CD4-positive, alpha-beta T cell treated with Interleukin-17A for 1 hour (primary cell): ENCODE measurements around the gene UCK2.

Experiments
- DNase-seq: peaks from one replicate; pipeline ENCODE4 v3.0.0-alpha.2; 2020

The UCK2 gene

GRCh38 chr1:165947797-165948455, 120.5 kb downstream of the UCK2 start:
- DNase-seq = no peak

- DNase-seq = no peak
Observed at GRCh38 chr1:165949335-165950130, 122.1 kb downstream of the UCK2 start.

- no peak for DNase-seq
Observed at GRCh38 chr1:165954940-165955339, 127.5 kb downstream of the UCK2 start.

- DNase-seq = no peak
Observed at GRCh38 chr1:165958306-165958705, 130.9 kb downstream of the UCK2 start.

GRCh38 chr1:165960136-165960535, 132.7 kb downstream of the UCK2 start:
- no peak for DNase-seq

- DNase-seq = no peak
Observed at GRCh38 chr1:165960881-165961280, 133.5 kb downstream of the UCK2 start.
